NCI-H526 treated with DMSO at 0.1 percent for 48 hours (cell line): Measurements from ENCODE around the gene CTSD.
"Not testable (repeated sequence)": the region's sequence is repeated elsewhere in the genome, so short reads cannot be mapped to it uniquely, and the experiment has no call there.

Source experiments
- DNase-seq: peaks from one replicate; lab custom pipeline; 2025; lab: John Stamatoyannopoulos, UW

Gene CTSD

DNA sequence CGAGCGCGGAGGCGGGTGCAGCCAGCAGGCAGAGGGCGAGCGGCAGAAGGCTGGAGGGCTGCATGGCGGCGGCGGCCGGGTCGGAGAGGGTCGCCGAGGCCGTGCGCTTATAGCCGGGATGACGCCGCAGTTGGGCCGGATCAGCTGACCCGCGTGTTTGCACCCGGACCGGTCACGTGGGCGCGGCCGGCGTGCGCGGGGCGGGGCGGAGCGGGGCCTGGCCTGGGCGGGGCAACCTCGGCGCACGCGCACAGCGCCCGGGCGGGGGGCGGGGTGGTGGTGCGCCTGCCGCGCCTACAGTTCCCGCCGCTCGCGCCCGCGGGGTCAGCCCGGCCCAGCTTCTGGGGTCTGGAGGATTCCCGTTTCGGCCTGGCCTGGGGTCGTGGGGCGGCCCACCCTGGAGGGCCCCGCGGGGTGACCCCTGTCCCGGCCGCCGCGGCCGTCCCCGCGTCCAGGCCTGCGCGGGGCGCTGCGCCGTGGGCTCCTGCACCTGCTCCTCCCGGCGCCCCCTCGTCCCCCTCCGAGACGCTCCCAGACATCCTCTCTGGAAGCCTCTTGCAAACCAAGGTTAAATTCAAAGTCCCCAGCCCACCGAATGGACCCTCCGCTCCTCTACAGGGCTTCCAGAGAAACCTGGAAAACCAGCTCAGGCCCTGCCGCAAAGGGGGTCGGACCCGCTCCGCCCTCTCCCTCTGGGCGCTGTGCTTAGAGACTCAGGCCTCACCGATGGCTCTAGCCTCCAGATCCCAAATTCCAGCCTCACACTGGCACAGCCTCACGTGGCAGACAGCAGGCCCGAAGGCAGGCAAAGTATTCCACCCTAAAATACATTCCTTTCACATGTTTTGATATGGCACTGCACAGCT, at the start of gene CTSD:
Gene CTSD (minus strand): TSS at position 132 of the 866 bp plus-strand sequence. CDS start 68 bp downstream, at position 64.
- DNase-seq = peak; percentile 40

DNA sequence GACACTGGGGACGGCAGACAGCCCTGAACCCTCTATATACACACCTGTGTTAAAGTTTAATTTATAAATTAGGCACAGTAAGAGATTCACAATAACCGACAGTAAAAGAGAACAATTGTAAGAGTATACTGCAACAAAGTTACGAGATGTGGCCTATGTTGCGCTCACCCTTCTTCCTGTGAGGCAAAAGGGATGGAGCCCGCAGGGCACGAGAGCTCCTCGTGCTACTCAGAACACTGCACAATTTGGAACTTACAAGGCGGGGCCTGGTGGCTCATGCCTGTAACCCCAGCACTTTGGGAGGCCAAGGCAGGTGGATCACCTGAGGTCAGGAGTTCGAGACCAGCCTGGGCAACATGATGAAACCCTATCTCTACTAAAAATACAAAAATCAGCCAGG, 49.6 kb upstream of the CTSD start:
- DNase-seq = not testable (repeated sequence)

DNA sequence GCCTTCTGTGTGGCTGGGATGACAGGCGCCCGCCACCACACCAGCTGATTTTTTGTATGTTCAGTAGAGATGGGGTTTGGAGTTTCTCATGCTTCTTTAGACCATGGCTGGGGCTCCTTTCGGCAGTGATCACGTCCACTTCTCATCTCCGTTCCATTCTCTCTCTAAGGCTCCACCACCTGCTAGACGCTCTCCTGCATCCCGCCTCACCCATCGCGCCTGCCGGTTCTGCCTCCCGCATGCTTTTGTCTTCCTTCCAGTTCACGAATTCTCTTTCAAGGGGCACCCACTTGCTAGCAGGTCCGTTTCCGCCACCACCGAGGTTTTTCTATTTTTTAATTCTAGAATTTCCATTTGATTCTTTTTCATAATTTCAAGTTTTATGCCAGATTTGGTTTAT, 49.1 kb upstream of the CTSD start:
- no peak for DNase-seq

DNA sequence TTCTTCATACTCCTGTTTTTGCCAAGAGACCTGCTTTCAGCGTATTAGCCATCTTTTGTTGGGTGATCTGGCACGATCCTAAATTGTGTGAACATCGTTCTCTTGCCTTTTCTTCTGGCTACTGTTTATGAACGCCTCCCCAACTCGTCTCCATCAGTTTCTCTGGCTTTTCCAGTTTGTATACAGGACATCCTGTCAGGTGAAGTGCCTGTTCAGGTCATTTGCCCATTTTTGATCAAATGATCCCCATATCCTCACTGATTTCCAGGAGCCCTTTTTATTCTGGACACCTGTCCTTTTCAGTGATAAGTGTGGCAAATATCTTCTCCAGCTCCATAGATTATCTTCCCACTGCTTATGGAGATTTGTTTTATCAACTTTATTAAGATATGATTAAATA, 48.5 kb upstream of the CTSD start:
- DNase-seq = no peak

DNA sequence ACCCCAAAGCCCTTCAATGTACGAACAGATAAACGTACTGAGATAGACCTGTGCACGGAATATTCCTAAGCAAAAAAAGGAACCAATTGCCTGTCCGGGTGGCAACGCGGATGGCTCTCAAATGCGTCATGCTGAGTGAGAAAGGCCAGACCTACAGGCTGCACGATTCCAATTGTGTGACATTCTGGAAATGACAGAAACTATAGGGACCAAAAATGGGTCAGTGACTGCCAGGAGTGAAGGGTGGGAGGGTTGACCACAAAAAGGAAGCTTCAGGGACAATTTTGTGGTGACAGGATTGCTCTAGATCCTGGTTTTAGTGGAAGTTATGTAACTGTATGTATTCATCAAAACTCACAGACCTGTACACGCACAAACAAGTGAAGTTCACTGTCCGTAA, 47.0 kb upstream of the CTSD start:
- no peak for DNase-seq

DNA sequence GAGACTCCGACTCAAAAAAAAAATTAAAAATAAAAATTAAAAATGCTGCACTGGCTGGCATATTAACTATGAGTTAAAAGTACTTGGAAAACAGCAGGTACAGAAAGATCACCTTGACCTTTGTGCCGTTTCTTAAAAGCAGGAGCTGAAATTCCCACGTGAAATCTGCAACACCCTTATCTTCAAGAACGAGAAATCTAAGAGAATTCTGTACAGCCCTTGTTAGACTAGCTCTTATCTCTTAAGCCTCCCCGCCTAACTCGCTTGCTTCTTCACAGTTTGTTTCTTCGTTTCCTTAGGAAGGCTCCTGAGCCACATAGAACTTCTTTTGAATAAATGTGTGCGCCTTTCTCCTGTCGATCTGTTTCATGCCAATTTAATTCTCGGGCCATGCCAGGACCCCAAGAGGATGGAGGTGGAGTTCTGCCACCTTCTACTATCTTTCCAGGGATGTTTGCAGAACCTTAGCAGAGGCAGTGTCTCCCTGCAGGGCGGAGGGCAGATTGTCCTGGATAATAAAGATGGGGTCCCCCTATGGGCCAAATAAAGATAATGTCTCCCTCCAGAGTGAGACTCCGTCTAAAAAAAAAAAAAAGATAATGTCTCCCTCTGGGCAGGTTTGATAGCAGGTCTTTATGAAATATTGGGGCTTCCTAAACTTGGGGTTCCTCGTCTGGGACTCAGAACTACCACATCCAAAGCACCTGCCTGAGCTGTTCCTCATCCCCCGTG, 43.7 kb upstream of the CTSD start:
- no peak for DNase-seq

DNA sequence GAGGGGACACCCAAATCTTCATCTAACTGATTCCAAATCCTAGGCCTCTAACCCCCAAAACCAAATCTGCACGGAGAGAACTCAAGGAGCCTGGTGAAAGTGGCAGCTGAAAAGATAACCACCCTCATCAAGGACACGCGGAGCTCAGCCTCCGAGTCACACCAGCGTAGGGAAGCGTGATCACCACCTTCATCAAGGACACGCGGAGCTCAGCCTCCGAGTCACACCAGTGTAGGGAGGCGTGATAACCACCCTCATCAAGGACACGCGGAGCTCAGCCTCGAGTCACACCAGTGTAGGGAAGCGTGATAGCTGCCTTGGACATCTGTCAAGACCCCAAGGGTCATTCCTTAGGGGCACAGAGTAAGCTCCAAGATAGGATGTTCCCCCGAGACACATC, 41.8 kb upstream of the CTSD start:
- DNase-seq = no peak

DNA sequence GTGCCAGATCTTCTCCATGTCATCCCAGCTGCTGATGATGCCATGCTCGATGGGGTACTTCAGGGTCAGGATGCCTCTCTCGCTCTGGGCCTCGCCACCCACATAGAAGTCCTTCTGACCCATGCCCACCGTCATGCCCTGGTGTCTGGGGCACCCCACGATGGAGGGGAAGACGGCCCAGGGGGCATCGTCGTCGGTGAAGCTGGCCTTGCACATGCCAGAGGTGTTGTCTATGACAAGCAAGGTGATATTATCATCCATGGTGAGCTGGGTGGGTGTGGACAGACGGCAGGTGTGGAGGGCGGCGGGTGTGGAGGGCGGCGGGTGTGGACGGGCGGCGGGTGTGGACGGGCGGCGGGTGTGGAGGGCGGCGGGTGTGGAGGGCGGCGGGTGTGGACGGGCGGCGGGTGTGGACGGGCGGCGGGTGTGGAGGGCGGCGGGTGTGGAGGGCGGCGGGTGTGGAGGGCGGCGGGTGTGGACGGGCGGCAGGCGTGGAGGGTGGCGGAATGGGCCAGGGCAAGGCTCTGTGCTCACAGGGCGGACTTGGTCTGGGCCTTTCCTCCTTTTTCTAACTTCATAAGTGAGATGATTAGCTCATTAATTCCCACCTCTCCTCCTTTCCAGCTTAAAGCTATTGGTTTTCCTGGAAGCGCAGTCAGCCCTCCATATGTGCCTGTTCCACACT, 40.2 kb upstream of the CTSD start:
- not testable (repeated sequence) for DNase-seq

DNA sequence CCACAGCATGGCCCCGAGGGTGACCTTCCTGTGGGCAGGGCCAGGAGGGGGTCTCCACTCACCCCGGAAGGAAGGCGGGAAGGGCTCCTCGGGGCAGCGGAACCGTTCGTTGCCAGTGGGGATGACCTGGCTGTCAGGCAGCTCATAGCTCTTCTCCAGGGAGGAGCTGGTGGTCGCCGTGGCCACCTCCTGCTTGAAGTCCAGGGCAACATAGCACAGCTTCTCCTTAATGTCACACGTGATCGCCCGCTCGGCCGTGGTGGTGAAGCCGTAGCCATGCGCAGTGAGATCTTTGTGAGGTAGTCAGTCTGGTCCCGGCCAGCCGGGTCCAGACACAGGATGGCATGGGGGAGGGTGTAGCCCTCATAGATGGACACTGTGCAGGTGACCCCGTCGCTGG, 39.5 kb upstream of the CTSD start:
- DNase-seq = no peak

DNA sequence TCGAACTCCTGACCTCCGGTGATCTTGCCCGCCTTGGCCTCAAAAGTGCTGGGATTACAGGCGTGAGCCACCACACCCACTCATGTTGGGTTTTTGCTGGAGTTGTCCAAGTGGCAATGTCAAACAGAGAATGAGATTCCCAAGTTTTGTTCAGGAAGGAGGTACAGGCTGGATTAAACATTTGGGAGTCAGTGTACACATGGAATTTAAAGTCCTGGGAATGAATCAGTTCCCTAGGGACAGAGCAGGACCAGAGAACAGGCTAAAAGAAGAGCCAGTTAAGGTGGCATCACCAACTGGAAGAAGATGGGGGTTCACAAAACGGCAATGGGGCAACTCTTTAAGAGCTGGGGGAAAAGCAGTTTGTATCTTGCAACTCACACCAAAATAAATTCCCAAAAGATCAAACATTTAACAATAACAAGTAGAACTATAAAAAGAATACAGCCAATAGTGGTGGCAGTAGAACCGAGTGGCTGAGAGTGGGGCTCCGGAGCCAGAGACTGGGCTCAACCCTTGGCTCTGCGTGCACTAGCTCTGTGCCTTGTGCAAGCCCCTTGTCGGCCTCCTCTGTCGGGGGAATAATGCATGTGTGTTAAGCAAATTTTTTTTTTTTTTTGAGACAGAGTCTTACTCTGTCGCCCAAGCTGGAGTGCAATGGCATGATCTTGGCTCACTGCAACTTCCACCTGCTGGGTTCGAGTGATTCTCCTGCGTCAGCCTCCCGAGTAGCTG, 33.8 kb upstream of the CTSD start:
- DNase-seq = no peak

DNA sequence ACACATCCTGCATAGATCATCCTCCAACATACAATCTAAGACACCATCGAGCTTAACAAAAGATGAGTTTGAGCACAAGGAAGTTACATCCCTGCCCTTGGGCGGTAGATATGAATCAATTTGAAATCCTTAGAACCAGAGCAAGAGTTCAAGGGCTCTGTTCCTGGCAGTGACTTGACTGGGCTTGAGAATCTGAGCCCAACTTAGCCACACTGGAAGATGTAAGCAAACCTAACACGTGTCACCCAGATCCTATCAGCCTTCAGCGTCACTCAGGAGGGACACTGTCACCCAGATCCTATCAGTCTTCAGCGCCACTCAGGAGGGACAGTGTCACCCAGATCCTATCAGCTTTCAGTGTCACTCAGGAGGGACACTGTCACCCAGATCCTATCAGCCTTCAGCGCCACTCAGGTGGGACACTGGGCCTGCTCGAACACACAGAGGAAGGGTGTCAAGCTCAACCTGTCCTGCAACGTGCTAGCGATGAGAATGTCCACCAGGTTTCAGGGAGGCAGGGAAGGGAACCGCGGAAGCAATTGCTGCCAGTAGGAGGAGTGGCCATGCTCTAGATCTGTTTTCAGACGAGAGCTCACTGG, 32.8 kb upstream of the CTSD start:
- no peak for DNase-seq

DNA sequence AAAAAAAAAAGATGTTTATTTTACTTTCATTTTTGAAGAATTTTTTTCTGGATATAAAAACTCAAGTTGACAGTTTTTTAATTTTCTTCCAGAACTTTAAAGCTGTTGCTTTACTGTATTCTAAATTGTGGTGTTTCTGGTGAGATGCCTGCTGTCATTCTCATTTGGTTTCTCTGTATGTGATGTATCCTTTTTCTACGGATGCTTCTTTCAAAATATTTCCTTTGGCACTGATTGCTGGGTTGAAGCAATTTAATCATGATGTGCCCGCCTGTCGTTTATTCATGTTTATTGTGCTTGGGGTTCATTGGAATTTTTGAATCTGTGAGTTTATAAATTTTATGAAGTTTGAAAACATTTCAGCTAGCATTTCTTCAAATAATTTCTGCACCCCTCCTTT, 29.4 kb upstream of the CTSD start:
- DNase-seq = no peak

DNA sequence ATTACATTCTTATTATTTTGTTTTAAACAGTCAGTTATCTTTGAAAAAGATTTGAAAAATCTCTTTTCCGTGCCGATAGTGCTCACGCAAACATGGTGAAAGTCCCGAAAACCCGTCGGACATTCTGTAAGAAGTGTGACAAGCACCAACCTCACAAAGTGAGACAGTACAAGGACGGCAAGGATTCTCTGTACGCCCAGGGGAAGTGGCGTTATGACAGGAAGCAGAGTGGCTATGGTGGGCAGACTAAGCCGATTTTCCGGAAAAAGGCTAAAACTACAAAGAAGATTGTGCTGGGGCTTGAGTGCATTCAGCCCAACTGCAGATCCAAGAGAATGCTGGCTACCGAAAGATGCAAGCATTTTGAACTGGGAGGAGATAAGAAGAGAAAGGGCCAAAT, 28.7 kb upstream of the CTSD start:
- no peak for DNase-seq

DNA sequence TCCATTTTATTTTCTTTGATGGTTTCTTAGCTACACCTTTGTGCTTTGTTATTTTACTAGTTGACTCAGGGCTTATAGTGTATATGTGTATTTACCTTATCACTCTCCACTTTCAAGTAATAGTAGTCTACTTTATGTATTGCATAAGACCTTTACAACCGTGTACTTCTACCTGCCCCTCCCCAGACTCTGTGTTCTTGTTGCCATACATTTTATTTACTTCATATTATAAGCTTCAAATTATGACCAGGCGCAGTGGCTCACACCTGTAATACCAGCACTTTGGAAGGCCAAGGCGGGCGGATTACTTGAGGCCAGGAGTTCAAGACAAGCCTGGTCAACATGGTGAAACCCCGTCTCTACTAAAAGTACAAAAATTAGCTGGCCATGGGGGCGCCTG, 28.2 kb upstream of the CTSD start:
- DNase-seq = no peak

DNA sequence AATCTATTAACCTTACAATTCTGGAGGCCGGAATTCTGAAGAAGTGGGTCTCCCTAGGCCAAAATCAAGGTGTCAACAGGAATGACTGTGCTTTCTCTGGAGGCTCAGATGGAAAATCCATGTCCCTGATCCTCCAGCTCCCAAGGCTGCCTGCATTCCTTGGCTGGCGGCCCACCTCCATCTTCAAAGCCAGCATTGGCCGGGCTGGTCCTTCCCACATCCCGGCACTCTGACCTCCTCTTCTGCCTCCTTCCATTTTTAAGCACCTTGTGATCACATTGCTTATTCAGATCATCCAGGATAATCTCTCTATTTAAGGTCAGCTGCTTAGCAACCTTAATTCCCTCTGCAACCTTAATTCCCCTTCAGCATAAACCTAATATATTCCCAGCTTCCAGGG, 22.7 kb upstream of the CTSD start:
- no peak for DNase-seq

DNA sequence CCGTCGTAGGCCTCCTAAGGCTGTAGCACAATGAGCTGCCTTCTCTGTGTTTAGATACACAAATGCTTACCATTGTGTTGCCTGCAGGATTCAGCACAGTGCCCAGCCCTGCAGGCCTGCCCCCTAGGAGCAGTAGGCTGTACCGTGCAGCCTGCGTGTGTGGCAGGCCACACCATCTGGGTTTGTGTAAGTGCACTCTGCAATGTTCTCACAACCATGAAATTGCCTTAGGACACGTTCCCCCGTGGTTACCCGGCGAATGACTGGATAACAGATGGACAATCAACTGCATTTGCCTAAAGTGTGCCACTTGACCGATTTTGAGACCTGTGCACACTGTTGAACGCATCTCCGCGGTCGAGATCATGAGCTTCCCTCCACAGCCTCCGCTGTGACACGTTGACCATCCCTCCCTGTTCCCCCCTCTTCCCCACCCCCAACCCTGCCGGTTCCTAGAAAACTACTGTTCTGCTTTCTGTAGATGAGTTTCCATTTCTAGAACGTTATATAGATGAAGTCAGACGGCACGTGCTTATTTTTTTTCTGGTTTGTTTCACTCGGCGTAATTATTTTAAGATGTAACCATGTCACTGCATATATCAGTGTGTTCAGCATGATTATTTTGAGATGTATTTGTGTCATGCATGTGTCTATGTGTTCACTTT, 22.2 kb upstream of the CTSD start:
- DNase-seq = no peak

DNA sequence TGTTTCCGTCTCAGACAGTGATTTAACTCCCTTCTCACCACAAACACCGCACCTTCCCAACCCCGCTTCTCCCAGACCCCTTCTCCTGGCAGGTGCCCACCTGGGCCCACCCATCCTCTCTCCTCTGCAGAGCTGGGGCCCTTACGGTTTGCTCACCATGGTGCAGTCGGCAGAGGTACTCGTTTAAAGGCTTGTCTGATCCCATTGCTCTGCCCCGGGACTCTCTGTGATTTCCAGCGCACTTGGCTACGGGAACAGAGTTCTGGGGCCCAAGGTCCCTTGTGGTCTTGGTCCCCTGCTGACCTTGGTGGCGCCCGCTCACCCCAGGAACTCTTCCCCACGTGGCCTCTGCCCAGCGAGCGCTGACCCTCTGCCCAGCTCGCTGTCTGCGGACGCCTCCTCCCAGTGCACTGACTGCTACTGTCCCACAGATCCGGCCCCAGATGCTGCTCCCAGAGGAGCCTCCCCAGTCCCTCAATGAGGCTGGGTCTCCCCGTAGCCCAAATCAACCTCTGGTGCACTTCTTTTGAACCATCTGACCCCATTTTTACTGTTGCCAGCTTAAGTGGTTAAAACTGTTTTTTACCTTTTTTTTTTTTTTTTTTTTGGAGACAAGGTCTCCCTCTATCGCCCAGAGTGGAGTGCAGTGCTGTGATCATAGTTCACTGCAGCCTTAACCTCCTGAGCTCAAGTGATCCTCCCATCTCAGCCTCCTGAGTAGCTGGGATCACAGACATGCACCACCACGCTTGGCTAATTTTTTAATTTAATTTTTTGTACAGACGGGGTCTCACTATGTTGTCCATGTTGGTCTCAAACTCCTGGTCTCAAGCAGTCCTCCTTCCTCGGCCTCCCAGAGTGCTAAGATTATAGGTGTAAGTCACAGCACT, 21.3 kb upstream of the CTSD start:
- DNase-seq = no peak

DNA sequence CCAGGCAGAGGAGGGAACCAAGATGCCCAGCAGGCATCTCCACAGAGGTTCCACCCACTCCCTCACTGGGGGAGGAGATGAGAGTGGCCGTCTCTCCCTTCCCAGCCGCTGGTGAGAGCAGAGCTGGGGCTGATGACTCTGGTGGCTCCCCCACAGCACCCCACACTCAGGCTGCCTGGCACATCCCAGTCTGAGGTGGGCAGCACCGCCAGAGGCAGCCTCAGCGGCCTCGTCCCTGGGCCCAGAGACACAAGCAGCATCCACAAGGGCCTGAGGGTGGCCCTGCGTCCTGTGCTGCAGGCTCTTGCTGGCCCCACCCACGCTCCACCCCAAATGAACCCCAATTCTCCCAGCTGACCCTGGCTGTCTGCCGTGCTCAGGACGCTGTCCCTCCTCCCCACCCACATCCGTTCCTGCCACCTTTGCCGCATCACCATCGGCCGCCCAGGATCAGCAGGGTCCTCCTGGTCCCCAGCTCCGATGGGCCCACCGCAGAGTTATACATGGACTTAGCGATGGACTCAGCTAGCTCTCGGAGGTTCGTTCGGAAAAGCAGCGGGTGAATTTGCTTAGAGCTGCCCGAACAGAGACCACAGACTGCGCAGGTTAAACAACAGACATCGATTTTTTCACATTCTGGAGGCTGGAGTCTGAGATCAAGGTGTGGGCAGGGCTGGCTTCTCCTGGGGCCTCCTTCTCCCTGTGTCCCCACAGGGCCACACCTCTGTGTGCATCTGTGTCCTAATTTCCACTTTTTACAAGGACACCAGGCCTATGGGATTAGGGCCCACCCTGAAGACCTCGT, 20.2 kb upstream of the CTSD start:
- no peak for DNase-seq
